Pancreas (tissue), 10 donors: Measurements from ENCODE around the gene AGER. TPM values are rescaled to one million over a fixed set of nuclear protein-coding genes. Genes with fewer than 3 reads are reported as not detected.

Experiments used
- ATAC-seq, 4 donors: fragments of 200-7000 bp; cut with Tn5 transposase; one replicate each; pipeline versions ENCODE4 v1.8.0 to v1.9.1; 2020; ENCODE audit warnings: mild to moderate bottlenecking in 4 of 4, moderate library complexity in 4 of 4
- DNase-seq, 6 donors: peaks; one replicate each; pipeline ENCODE4 v3.0.0-alpha.2; 2020
- FAIRE-seq: peaks from 2 replicates; lab custom pipeline; 2012; peaks lifted over from hg19 to GRCh38; lab: Jason Lieb, UNC
- H3K27ac ChIP-seq, 4 donors: fragments of 200-600 bp; sonication (generic); 1 replicate in 3 of 4; 2 replicates in 1 of 4; pipeline versions ENCODE4 v1.5.0 to v1.8.0; 2020
- H3K27me3 ChIP-seq, 4 donors: fragments of 200-600 bp; one replicate each; pipeline ENCODE4 v1.8.0; 2021
- H3K36me3 ChIP-seq, 3 donors: fragments of 200-600 bp; sonication (generic) in 1 of 3; one replicate each; pipeline versions ENCODE4 v1.5.0 to v1.8.0; 2020 to 2021
- H3K4me1 ChIP-seq, 3 donors: fragments of 200-600 bp; one replicate each; pipeline ENCODE4 v1.8.0; 2021
- H3K4me3 ChIP-seq, 4 donors: fragments of 200-600 bp; sonication (generic) in 2 of 4; one replicate each; pipeline versions ENCODE4 v1.5.0 to v1.8.0; 2020 to 2021
- H3K9me3 ChIP-seq, 4 donors: fragments of 200-600 bp; one replicate each; pipeline ENCODE4 v1.8.0; 2021
- CTCF ChIP-seq, 4 donors: fragments of 200-600 bp; sonication (generic) in 3 of 4; IDR thresholded peaks; one replicate each; pipeline versions ENCODE4 v1.5.0 to v1.8.0; 2021; ENCODE audit warnings: antibody characterized with exemption in 4 of 4
- WGBS, 2 donors: extraction: QIAGEN DNeasy Blood & Tissue Kit; methylation state at CpG; one replicate each; pipeline ENCODE4 v1.1.7; 2013; 5-methylcytosine and 5-hydroxymethylcytosine counted together
- intact Hi-C, 3 donors: fragments of 100-400 bp; cut with DNase I; formaldehyde crosslinking; loops; one replicate each; pipeline versions ENCODE4 v1.11.1 to v1.14.2; 2022
- polyA plus RNA-seq, 2 donors: library from polyadenylated mRNA; stranded (reverse); fragments of 200-250 nt; gene quantifications; one replicate each; pipeline ENCODE4 v1.2.3, GENCODE V29; 2013
- total RNA-seq, 6 donors: library from RNA; stranded (reverse); fragmentation: NEBNext Ultra II Directional in 4 of 6; extraction: Animal tissue kit (Norgen Biotek cat#: 25700) in 4 of 6; gene quantifications; one replicate each; pipeline versions ENCODE4 v1.2.1 to v1.2.4, GENCODE V29; 2021 to 2023
- donor health status: healthy with polysubstance abuse.
- donor health status: DM: no; HTN: no; CAD: no; lungs with moderate emphysema.
- donor health status: DM: no; HTN: no; CAD: no.
- donor health status: control.
- donor health status: control.
- donor health status: Bipolar disorder and iron deficiency.
- donor health status: DM: yes; HTN: yes; CAD: no.
- donor health status: DM: no; HTN: no; CAD: no.
- donor health status: DM: no; HTN: no; CAD: no.
- donor health status: DM: yes; HTN: yes; CAD: no.

Gene AGER
- total and polyA plus RNA-seq, 8 donors = 1.9 to 20.6 (median 3.3) TPM

DNA sequence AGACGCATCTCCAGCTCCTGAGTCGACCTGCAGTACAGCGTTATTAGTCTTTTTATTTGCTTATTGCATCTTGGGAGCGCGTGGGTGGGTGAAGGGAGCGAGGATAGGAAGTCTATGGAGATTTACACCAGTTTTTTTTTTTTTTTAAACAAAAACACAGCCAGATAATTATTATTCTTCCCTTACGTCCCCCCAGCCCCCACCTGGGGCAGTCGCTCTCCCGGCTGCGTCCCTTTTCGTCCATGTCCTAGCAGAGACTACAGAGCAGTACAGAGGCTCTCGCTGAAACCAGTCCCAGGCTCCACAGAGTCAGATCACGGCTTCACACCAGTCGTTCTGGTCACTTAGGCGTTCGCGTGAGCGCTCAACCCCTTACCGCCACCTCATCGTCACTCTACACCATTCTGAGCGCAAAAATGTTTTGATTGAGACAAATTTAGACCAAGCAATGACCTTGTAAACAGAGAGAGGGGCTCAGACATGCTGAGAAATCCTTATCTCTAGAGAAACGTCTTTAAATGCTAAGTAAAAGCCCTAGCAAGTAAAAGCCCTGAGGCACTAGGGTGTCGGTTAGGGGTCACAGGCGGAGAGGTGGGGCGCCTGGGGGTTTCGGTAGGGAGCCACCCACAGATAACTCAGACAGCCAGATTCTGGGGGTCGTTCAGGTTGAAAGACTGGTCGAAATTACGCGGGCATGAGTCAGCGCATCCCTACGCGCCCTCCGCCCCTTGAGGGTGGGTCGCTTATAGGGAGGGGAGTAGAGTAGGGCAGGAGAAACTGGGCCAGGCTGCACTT, 31.1 kb downstream of the AGER start:
- intact Hi-C loops = no loop called here
- Histone ChIP-seq H3K4me3 (peak overlapping the region; percentile 59 to 79 (median 66)), H3K36me3 (peaks cover 0 to under 1% (median 0%) of the 10 kb centered on the region in 3 donors), H3K9me3 (no peaks in the 10 kb centered on the region), H3K27ac (peak overlapping the region; percentile 62 to 76 (median 72)), H3K27me3 (no peaks in the 10 kb centered on the region), H3K4me1 (peaks cover 0 to 5% (median 4%) of the 10 kb centered on the region in 3 donors)
- TF ChIP-seq CTCF (IDR thresholded peaks at IDR 0.05) = no peak
- no peak for FAIRE-seq
- 49% methylated on average over 35 of the region's 35 CpGs for WGBS, 2 donors
- DNase-seq = no peak
- ATAC-seq = peak in 2 of 4 donors; percentile 1 to 13

DNA sequence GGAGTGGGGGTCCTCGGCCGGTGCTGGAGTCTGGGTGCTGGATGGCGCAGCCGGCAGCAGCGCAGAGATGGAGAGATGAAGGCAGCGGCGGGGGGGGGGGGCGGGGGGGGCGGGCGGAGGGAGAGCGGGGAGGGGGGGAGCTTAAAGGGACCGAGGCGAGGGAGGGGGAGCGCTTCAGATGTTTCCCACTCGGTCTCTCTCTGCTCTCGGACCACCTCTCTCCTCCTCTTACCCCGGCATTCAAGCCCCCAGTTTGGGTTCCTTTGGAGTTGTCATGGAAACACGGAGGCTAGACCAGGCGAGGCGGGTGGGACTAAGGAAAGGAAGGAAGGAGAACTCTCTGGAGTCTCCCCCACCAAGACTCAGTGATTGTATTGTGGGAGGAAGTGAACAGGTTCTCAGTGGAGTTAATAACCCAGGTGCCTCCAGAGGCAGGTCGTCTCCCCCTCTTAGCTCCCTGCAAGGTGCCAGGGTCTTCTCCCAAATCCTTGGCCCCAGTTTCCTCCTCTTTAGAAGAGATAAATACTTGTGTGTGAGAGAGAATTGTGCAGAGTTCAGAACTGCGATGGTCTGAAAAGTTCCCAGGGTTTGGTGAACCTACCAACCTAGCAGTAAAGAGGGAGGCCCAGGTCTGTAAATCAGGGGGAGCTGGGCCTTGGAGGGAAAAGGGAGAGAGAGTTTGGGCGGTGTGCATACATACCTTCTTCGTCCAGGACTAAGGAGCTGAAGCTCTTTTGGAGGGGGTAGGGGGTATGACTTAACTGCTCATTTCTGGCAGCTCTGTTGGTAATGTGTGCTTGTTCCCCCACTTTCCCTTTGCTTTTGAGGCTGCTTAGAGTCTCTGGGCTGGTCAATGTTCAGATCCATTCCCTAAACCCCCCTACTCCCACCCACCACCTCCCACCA, 31.9 kb downstream of the AGER start, which contains the start of gene PRRT1:
Gene PRRT1 (minus strand): TSS at position 77 of the 906 bp plus-strand sequence. CDS start 112 bp downstream, outside the sequence.
- Histone ChIP-seq H3K4me3 (peak within 1 kb of the TSS in 1 of 4 donors; percentile 70), H3K36me3 (no peaks in the 10 kb centered on the region), H3K27ac (no peak within 1 kb of the TSS), H3K27me3 (no peaks in the 10 kb centered on the region), H3K4me1 (peaks cover 0 to 5% (median 4%) of the 10 kb centered on the region in 3 donors), H3K9me3 (no peaks in the 10 kb centered on the region)
- FAIRE-seq (no peak), ATAC-seq (no peak), DNase-seq (no peak)
- no peak for TF ChIP-seq CTCF (IDR thresholded peaks at IDR 0.05)
- intact Hi-C loops = no loop called here
- WGBS, 2 donors = 50 to 70% methylated on average over 7 to 15 of the region's 24 CpGs

- FAIRE-seq = no peak
- Histone ChIP-seq H3K27me3 (no peaks in the 10 kb centered on the region), H3K9me3 (no peaks in the 10 kb centered on the region), H3K36me3 (no peaks in the 10 kb centered on the region), H3K27ac (no peak overlapping the region), H3K4me3 (no peak overlapping the region), H3K4me1 (peaks cover 0 to 5% (median 4%) of the 10 kb centered on the region in 3 donors)
- TF ChIP-seq CTCF (IDR thresholded peaks at IDR 0.05) = no peak
- ATAC-seq = no peak
- no peak for DNase-seq
- intact Hi-C loops = no loop called here
- WGBS, 2 donors = 42 to 60% methylated on average over 5 to 8 of the region's 8 CpGs
These were observed 32.7 kb downstream of the AGER start for GRCh38 chr6:32151181-32151862.

GRCh38 chr6:32149932-32150870, 33.9 kb downstream of the AGER start:
- no peak for DNase-seq
- WGBS, 2 donors = 44 to 47% methylated on average over 53 to 55 of the region's 55 CpGs
- H3K36me3 ChIP-seq = no peaks in the 10 kb centered on the region
- no peak overlapping the region for H3K4me3 ChIP-seq
- no peaks in the 10 kb centered on the region for H3K9me3 ChIP-seq
- FAIRE-seq = no peak
- no peaks in the 10 kb centered on the region for H3K27me3 ChIP-seq
- peaks cover 0 to 5% (median 4%) of the 10 kb centered on the region in 3 donors for H3K4me1 ChIP-seq
- intact Hi-C loops = no loop called here
- TF ChIP-seq CTCF (IDR thresholded peaks at IDR 0.05) = no peak
- no peak overlapping the region for H3K27ac ChIP-seq
- ATAC-seq = no peak
